IMR-90 (cell line): Measurements from ENCODE around the gene CBX6. TPM values are rescaled to one million over a fixed set of nuclear protein-coding genes. Genes with fewer than 3 reads are reported as not detected.

ENCODE experiments used
- ATAC-seq: fragments of 200-7000 bp; cut with Tn5 transposase; 2 replicates; pipeline ENCODE4 v1.9.1; 2020; ENCODE audit warnings: low read depth, mild to moderate bottlenecking, moderate library complexity
- BruUV-seq: library from RNA; stranded (reverse); fragments of 400-500 nt; replicated peaks from 2 replicates; lab custom pipeline; 2021; lab: Mats Ljungman, UMichigan
- CTCF ChIA-PET: fragments of 300-600 bp; formaldehyde crosslinking; extraction: SDS; loops from one replicate; lab custom pipeline; 2021; ENCODE audit warnings: antibody characterized with exemption; lab: Yijun Ruan, JAX
- POLR2A ChIA-PET: fragments of 300-600 bp; sonication (Branson Sonifier 250); formaldehyde crosslinking; loops from one replicate; lab custom pipeline; 2022; ENCODE audit warnings: antibody characterized with exemption; ENCODE audit not compliant: unreplicated experiment; lab: Charles Lee
- DNase-seq: peaks from one replicate; pipeline ENCODE4 v3.0.0; 2013
- H2AFZ ChIP-seq: replicated peaks from 2 replicates; pipeline ENCODE3; 2013; ENCODE audit warnings: low read length, mild to moderate bottlenecking; ENCODE audit not compliant: poor library complexity
- H2AK5ac ChIP-seq: 2 replicates; pipeline ENCODE4 v1.6.1; 2013; ENCODE audit warnings: low read depth, low read length, inconsistent platforms
- H2AK9ac ChIP-seq: replicated peaks from 2 replicates; pipeline ENCODE3; 2013; ENCODE audit warnings: mild to moderate bottlenecking, low read depth, low read length, moderate library complexity; ENCODE audit not compliant: poor library complexity
- H2BK120ac ChIP-seq: 2 replicates; pipeline ENCODE4 v1.6.1; 2013; ENCODE audit warnings: low read depth, low read length, inconsistent platforms
- H2BK15ac ChIP-seq: 3 replicates; pipeline ENCODE4 v1.6.1; 2013; ENCODE audit warnings: low read depth, low read length, inconsistent platforms
- H2BK20ac ChIP-seq: 2 replicates; pipeline ENCODE4 v1.6.1; 2013; ENCODE audit warnings: low read depth, mild to moderate bottlenecking, inconsistent platforms, low read length, moderate library complexity
- H2BK5ac ChIP-seq: 2 replicates; pipeline ENCODE4 v1.6.1; 2013; ENCODE audit warnings: mild to moderate bottlenecking, low read depth, low read length, inconsistent platforms; ENCODE audit not compliant: poor library complexity, severe bottlenecking
- H3K14ac ChIP-seq: replicated peaks from 2 replicates; pipeline ENCODE4 v1.6.1; 2013; ENCODE audit warnings: low read depth, low read length, inconsistent platforms
- H3K18ac ChIP-seq: 2 replicates; pipeline ENCODE4 v1.6.1; 2013; ENCODE audit warnings: low read depth, low read length, control low read depth
- H3K23ac ChIP-seq: 2 replicates; pipeline ENCODE4 v1.6.1; 2013; ENCODE audit warnings: low read depth, low read length, inconsistent platforms
- H3K27ac ChIP-seq: 2 replicates; pipeline ENCODE4 v1.5.1; 2013; ENCODE audit warnings: mild to moderate bottlenecking, control low read depth, low read length; ENCODE audit not compliant: insufficient read depth
- H3K27me3 ChIP-seq: 2 replicates; pipeline ENCODE4 v1.6.1; 2013; ENCODE audit warnings: low read length; ENCODE audit not compliant: control insufficient read depth, insufficient read depth
- H3K36me3 ChIP-seq: 2 replicates; pipeline ENCODE4 v1.6.1; 2013; ENCODE audit warnings: low read length, mixed read lengths; ENCODE audit not compliant: control insufficient read depth, insufficient read depth
- H3K4ac ChIP-seq: 2 replicates; pipeline ENCODE4 v1.6.1; 2013; ENCODE audit warnings: low read depth, low read length, inconsistent platforms
- H3K4me1 ChIP-seq: 2 replicates; pipeline ENCODE4 v1.6.1; 2013; ENCODE audit warnings: low read length, mixed read lengths; ENCODE audit not compliant: control insufficient read depth, insufficient read depth
- H3K4me2 ChIP-seq: 2 replicates; pipeline ENCODE4 v1.6.1; 2013; ENCODE audit warnings: low read depth, mild to moderate bottlenecking, control low read depth, low read length, moderate library complexity
- H3K4me3 ChIP-seq: 2 replicates; pipeline ENCODE4 v1.5.1; 2013; ENCODE audit warnings: low read depth, mild to moderate bottlenecking, control low read depth, low read length, moderate library complexity; ENCODE audit not compliant: insufficient read depth
- H3K56ac ChIP-seq: 2 replicates; pipeline ENCODE4 v1.6.1; 2013; ENCODE audit warnings: low read length, inconsistent platforms; ENCODE audit not compliant: insufficient read depth; ENCODE audit errors: extremely low read depth
- H3K79me1 ChIP-seq, 2 experiments: 2 replicates each; pipeline ENCODE4 v1.6.1; 2013; ENCODE audit warnings: low read length in 2 of 2, inconsistent platforms in 1 of 2, low read depth in 1 of 2
- H3K9ac ChIP-seq: 2 replicates; pipeline ENCODE4 v1.6.1; 2013; ENCODE audit warnings: low read depth, low read length, control low read depth
- H3K9me1 ChIP-seq: 2 replicates; pipeline ENCODE4 v1.6.1; 2013; ENCODE audit warnings: low read length, inconsistent platforms; ENCODE audit not compliant: insufficient read depth
- H3K9me3 ChIP-seq: 2 replicates; pipeline ENCODE4 v1.6.1; 2013; ENCODE audit warnings: low read length; ENCODE audit not compliant: control insufficient read depth, insufficient read depth
- H4K20me1 ChIP-seq: 2 replicates; pipeline ENCODE4 v1.6.1; 2013; ENCODE audit warnings: low read length, inconsistent platforms; ENCODE audit not compliant: insufficient read depth
- H4K5ac ChIP-seq: 2 replicates; pipeline ENCODE4 v1.6.1; 2013; ENCODE audit warnings: mild to moderate bottlenecking, low read depth, low read length, control low read depth
- H4K8ac ChIP-seq, 2 experiments: 2 replicates each; pipeline ENCODE4 v1.6.1; 2013; ENCODE audit warnings: low read depth in 2 of 2, low read length in 2 of 2, control low read depth in 1 of 2, inconsistent platforms in 1 of 2
- H4K91ac ChIP-seq: 2 replicates; pipeline ENCODE4 v1.6.1; 2013; ENCODE audit warnings: low read depth, low read length, inconsistent platforms; ENCODE audit not compliant: insufficient read depth
- CEBPB ChIP-seq: IDR thresholded peaks from 2 replicates; pipeline ENCODE4 v1.6.1; 2012; ENCODE audit warnings: low read depth, low read length, improper control_type of control experiment
- CHD1 ChIP-seq: IDR thresholded peaks from 2 replicates; pipeline ENCODE4 v1.6.1; 2012; ENCODE audit warnings: low read depth, low read length, improper control_type of control experiment
- FOS ChIP-seq: fragments of 150-350 bp; IDR thresholded peaks from 2 replicates; pipeline ENCODE4 v1.6.1; 2016; ENCODE audit warnings: low read depth, low read length
- MAFK ChIP-seq: IDR thresholded peaks from 2 replicates; pipeline ENCODE4 v1.6.1; 2012; ENCODE audit warnings: low read depth, low read length, improper control_type of control experiment
- MAZ ChIP-seq: IDR thresholded peaks from 2 replicates; pipeline ENCODE4 v1.6.1; 2012; ENCODE audit warnings: low read depth, mild to moderate bottlenecking, low read length, improper control_type of control experiment, moderate library complexity, borderline replicate concordance
- MXI1 ChIP-seq: IDR thresholded peaks from 2 replicates; pipeline ENCODE4 v1.6.1; 2012; ENCODE audit warnings: low read depth, mild to moderate bottlenecking, low read length, moderate library complexity, borderline replicate concordance
- NFE2L2 ChIP-seq: fragments of 150-350 bp; IDR thresholded peaks from 2 replicates; pipeline ENCODE4 v1.6.1; 2016; ENCODE audit warnings: low read depth, mild to moderate bottlenecking, low read length
- POLR2A ChIP-seq: IDR thresholded peaks from 2 replicates; pipeline ENCODE4 v1.6.1; 2012; ENCODE audit warnings: mild to moderate bottlenecking, low read depth, low read length
- RAD21 ChIP-seq: IDR thresholded peaks from 2 replicates; pipeline ENCODE4 v1.6.1; 2012; ENCODE audit warnings: low read length, improper control_type of control experiment
- RCOR1 ChIP-seq: IDR thresholded peaks from 2 replicates; pipeline ENCODE4 v1.6.1; 2012; ENCODE audit warnings: mild to moderate bottlenecking, low read length, improper control_type of control experiment; ENCODE audit not compliant: insufficient replicate concordance
- RFX5 ChIP-seq: IDR thresholded peaks from 2 replicates; pipeline ENCODE4 v1.8.0; 2012; ENCODE audit warnings: low read depth, mild to moderate bottlenecking, low read length, moderate library complexity
- SMC3 ChIP-seq: fragments of 150-350 bp; IDR thresholded peaks from 2 replicates; pipeline ENCODE4 v1.6.1; 2016; ENCODE audit warnings: low read depth, mild to moderate bottlenecking, antibody characterized with exemption, low read length, moderate library complexity
- USF2 ChIP-seq: fragments of 150-350 bp; IDR thresholded peaks from 2 replicates; pipeline ENCODE4 v1.6.1; 2017; ENCODE audit warnings: mild to moderate bottlenecking, antibody characterized with exemption, low read length, low read depth
- WGBS, 2 experiments: methylation state at CpG; one replicate each; pipeline versions ENCODE4 v1.1.5 to v1.1.7; 2013; ENCODE audit warnings: missing lambda C conversion rate in 2 of 2; ENCODE audit not compliant: insufficient read length in 1 of 2; ENCODE audit errors: extremely low coverage in 2 of 2; 5-methylcytosine and 5-hydroxymethylcytosine counted together
- dilution Hi-C: fragments of 300-500 bp; cut with HindIII; formaldehyde crosslinking; loops from one replicate; pipeline ENCODE4 v1.14.3; 2018; ENCODE audit warnings: low sequenced_read_pairs; ENCODE audit not compliant: unreplicated experiment
- in situ Hi-C: fragments of 300-500 bp; cut with MboI; formaldehyde crosslinking; loops from 3 replicates; pipeline ENCODE4 v1.14.3; 2019; ENCODE audit warnings: low sequenced_read_pairs, inconsistent platforms, mixed read lengths
- intact Hi-C: fragments of 100-400 bp; cut with micrococcal nuclease; formaldehyde crosslinking; loops from 2 replicates; pipeline ENCODE4 v1.10.0; 2022
- polyA plus RNA-seq, 3 experiments: library from polyadenylated mRNA; depleted of rRNA; stranded (reverse); fragments of >200 nt; gene quantifications; 2 replicates each; pipeline ENCODE4 v1.2.3, GENCODE V29; 2012; ENCODE audit warnings: low replicate concordance in 1 of 3
- total RNA-seq: library from RNA; depleted of rRNA; stranded (reverse); fragments of >200 nt; gene quantifications from 2 replicates; pipeline ENCODE4 v1.2.3, GENCODE V29; 2012
- TF ChIP-seq, protein P1 (sequence below): fragments of 150-350 bp; IDR thresholded peaks from 2 replicates; pipeline ENCODE4 v1.6.1; 2016; ENCODE audit warnings: low read depth, mild to moderate bottlenecking, low read length, moderate library complexity, borderline replicate concordance
- TF ChIP-seq, protein P2 (sequence below): conservative IDR thresholded peaks from 2 replicates; pipeline ENCODE4 v1.5.1; 2012; ENCODE audit warnings: mild to moderate bottlenecking, low read depth, low read length, improper control_type of control experiment

The CBX6 gene
- total and polyA plus RNA-seq, 2 of the 4 experiments (the other 2 are of a cell fraction): 15.2 to 19.0 TPM

GRCh38 chr22:38823076-38823475 lies 48.9 kb downstream of the CBX6 start:
- no peaks in the 10 kb centered on the region for H3K9me1 ChIP-seq
- no peak overlapping the region for H2BK120ac ChIP-seq
- no peak overlapping the region for H3K56ac ChIP-seq
- H3K79me1 ChIP-seq: no peaks in the 10 kb centered on the region
- no TSS peak for BruUV-seq
- H4K20me1 ChIP-seq: no peaks in the 10 kb centered on the region; the same call in 1 of the 2 replicates
- no peak overlapping the region for H3K27ac ChIP-seq
- DNase-seq: no peak
- H2AFZ ChIP-seq: no peak overlapping the region
- H3K4me3 ChIP-seq: no peak overlapping the region
- H2AK9ac ChIP-seq: no peak overlapping the region
- no peaks in the 10 kb centered on the region for H3K36me3 ChIP-seq
- H2AK5ac ChIP-seq: no peak overlapping the region
- H3K18ac ChIP-seq: no peak overlapping the region
- in situ Hi-C loops (no loop called here), dilution Hi-C loops (no loop called here), intact Hi-C loops (no loop called here)
- CTCF ChIA-PET: no interaction called here
- H3K14ac ChIP-seq: no peak overlapping the region
- H3K27me3 ChIP-seq: peaks cover 21% of the 10 kb centered on the region
- no peak overlapping the region for H4K5ac ChIP-seq
- H4K91ac ChIP-seq: no peak overlapping the region
- H3K9ac ChIP-seq: no peak overlapping the region
- WGBS, 2 experiments: 100% methylated on average over 1 of the region's 4 CpGs; no CpG with 5 or more reads in 1 of the 2 experiments
- no peak overlapping the region for H2BK5ac ChIP-seq
- H2BK20ac ChIP-seq: no peak overlapping the region
- no peak for TF ChIP-seq USF2
- TF ChIP-seq, protein P1, sequence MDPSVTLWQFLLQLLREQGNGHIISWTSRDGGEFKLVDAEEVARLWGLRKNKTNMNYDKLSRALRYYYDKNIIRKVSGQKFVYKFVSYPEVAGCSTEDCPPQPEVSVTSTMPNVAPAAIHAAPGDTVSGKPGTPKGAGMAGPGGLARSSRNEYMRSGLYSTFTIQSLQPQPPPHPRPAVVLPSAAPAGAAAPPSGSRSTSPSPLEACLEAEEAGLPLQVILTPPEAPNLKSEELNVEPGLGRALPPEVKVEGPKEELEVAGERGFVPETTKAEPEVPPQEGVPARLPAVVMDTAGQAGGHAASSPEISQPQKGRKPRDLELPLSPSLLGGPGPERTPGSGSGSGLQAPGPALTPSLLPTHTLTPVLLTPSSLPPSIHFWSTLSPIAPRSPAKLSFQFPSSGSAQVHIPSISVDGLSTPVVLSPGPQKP: no peak
- TF ChIP-seq, protein P2, sequence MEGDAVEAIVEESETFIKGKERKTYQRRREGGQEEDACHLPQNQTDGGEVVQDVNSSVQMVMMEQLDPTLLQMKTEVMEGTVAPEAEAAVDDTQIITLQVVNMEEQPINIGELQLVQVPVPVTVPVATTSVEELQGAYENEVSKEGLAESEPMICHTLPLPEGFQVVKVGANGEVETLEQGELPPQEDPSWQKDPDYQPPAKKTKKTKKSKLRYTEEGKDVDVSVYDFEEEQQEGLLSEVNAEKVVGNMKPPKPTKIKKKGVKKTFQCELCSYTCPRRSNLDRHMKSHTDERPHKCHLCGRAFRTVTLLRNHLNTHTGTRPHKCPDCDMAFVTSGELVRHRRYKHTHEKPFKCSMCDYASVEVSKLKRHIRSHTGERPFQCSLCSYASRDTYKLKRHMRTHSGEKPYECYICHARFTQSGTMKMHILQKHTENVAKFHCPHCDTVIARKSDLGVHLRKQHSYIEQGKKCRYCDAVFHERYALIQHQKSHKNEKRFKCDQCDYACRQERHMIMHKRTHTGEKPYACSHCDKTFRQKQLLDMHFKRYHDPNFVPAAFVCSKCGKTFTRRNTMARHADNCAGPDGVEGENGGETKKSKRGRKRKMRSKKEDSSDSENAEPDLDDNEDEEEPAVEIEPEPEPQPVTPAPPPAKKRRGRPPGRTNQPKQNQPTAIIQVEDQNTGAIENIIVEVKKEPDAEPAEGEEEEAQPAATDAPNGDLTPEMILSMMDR: no peak
- TF ChIP-seq RCOR1: no peak
- TF ChIP-seq CHD1: no peak
- TF ChIP-seq CEBPB: no peak
- no peak for TF ChIP-seq SMC3
- no peak for TF ChIP-seq MAFK
- TF ChIP-seq MAZ: no peak
- no peak for TF ChIP-seq RFX5
- no peak for TF ChIP-seq MXI1
- no peak for TF ChIP-seq POLR2A
- no peak for TF ChIP-seq RAD21
- TF ChIP-seq FOS: no peak
- no peak for TF ChIP-seq NFE2L2
- POLR2A ChIA-PET: no interaction called here
- ATAC-seq: no peak
- no peak overlapping the region for H3K4ac ChIP-seq
- H3K4me2 ChIP-seq: no peak overlapping the region
- H3K23ac ChIP-seq: no peak overlapping the region
- no peaks in the 10 kb centered on the region for H3K4me1 ChIP-seq
- H2BK15ac ChIP-seq: no peak overlapping the region
- no peak overlapping the region for H4K8ac ChIP-seq
- H3K9me3 ChIP-seq: no peaks in the 10 kb centered on the region
